Caco-2 (cell line): ENCODE data around the gene NDUFB4. TPM values are rescaled to one million over a fixed set of nuclear protein-coding genes. Genes with fewer than 3 reads are reported as not detected.

Experiments
- BruUV-seq: library from RNA; stranded (reverse); fragments of 400-500 nt; replicated peaks from 2 replicates; lab custom pipeline; 2021; lab: Mats Ljungman, UMichigan
- CTCF ChIA-PET: fragments of 300-600 bp; sonication (Branson Sonifier 250); formaldehyde crosslinking; loops from one replicate; lab custom pipeline; 2022; ENCODE audit warnings: antibody characterized with exemption; lab: Charles Lee
- POLR2A ChIA-PET: fragments of 300-600 bp; sonication (Branson Sonifier 250); formaldehyde crosslinking; loops from one replicate; lab custom pipeline; 2022; ENCODE audit warnings: antibody characterized with exemption; lab: Charles Lee
- DNase-seq, 2 experiments: peaks; one replicate each; pipeline versions ENCODE4 v3.0.0 to v3.0.0-alpha.2; 2020 to 2022
- H3K27me3 ChIP-seq: replicated peaks from 2 replicates; pipeline ENCODE4 v1.6.0; 2011; ENCODE audit warnings: low read length; ENCODE audit not compliant: control insufficient read depth, insufficient read depth
- H3K36me3 ChIP-seq: 2 replicates; pipeline ENCODE4 v1.5.1; 2011; ENCODE audit warnings: low read length; ENCODE audit not compliant: control insufficient read depth, insufficient read depth
- H3K4me1 ChIP-seq: fragments of 250-450 bp; sonication (Bioruptor Pico); 2 replicates; pipeline ENCODE4 v1.5.1; 2020; ENCODE audit warnings: mild to moderate bottlenecking
- H3K4me3 ChIP-seq: 2 replicates; pipeline ENCODE4 v1.5.1; 2011; ENCODE audit warnings: low read depth, mild to moderate bottlenecking, control low read depth, low read length
- H3K9me3 ChIP-seq: fragments of 250-450 bp; sonication (Bioruptor Pico); 2 replicates; pipeline ENCODE4 v1.5.1; 2020; ENCODE audit warnings: mild to moderate bottlenecking, moderate library complexity
- H3K27ac Mint-ChIP-seq: one replicate; pipeline ENCODE4 v1.8.0; 2022; ENCODE audit warnings: mixed read lengths; ENCODE audit not compliant: unreplicated experiment
- H3K27me3 Mint-ChIP-seq: one replicate; pipeline ENCODE4 v1.8.0; 2022; ENCODE audit warnings: mixed read lengths; ENCODE audit not compliant: insufficient read depth, unreplicated experiment
- H3K36me3 Mint-ChIP-seq: one replicate; pipeline ENCODE4 v1.8.0; 2022; ENCODE audit warnings: mild to moderate bottlenecking, mixed read lengths; ENCODE audit not compliant: insufficient read depth, unreplicated experiment
- H3K4me1 Mint-ChIP-seq: one replicate; pipeline ENCODE4 v1.8.0; 2022; ENCODE audit warnings: low read depth, mixed read lengths; ENCODE audit not compliant: unreplicated experiment
- H3K4me3 Mint-ChIP-seq: one replicate; pipeline ENCODE4 v1.8.0; 2022; ENCODE audit warnings: mild to moderate bottlenecking, moderate library complexity, mixed read lengths; ENCODE audit not compliant: unreplicated experiment
- H3K9me3 Mint-ChIP-seq: one replicate; pipeline ENCODE4 v1.8.0; 2022; ENCODE audit warnings: mixed read lengths; ENCODE audit not compliant: unreplicated experiment
- intact Hi-C: fragments of 100-400 bp; cut with micrococcal nuclease; formaldehyde crosslinking; loops from one replicate; pipeline ENCODE4 v1.10.0; 2022; ENCODE audit not compliant: unreplicated experiment
- total RNA-seq: library from RNA; stranded (reverse); gene quantifications from 2 replicates; pipeline ENCODE4 v1.2.3, GENCODE V29; 2022
- TF ChIP-seq, protein P1 (sequence below), 2 experiments: fragments of 200-600 bp in 1 of 2; IDR thresholded peaks; 1 replicate in 1 of 2; 2 replicates in 1 of 2; pipeline versions ENCODE4 v1.5.1 to v1.8.0; 2011 to 2022; ENCODE audit warnings: antibody characterized with exemption in 1 of 2, control low read depth in 1 of 2, inconsistent platforms in 1 of 2, low read depth in 1 of 2, low read length in 1 of 2, mild to moderate bottlenecking in 1 of 2, moderate library complexity in 1 of 2; ENCODE audit not compliant: insufficient read depth in 1 of 2, severe bottlenecking in 1 of 2, unreplicated experiment in 1 of 2

NDUFB4 gene
- total RNA-seq, 1 experiment from 2014 or later = 136 TPM

DNA sequence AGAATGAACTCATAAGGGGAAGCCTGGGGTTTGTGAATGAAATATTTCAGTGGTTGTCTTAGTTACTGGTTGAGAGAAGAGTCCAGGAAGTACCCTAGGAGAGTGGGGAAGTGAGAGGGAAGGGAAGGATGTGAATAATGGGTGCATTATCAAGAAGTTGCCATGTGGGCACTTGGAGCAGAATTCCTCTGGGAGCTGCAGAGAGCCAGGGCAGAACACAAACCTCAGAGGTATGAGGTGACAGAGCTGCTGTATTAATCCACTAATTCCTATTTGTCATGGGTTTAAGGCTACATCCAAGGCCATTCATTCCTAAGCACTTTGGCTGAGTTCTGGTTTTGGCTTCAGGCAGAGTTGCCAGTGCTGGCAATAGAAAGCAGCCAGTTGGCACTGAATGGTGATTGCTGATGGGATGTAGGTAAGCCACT is 29.0 kb downstream of the NDUFB4 start:
- H3K36me3 ChIP-seq = 0 out of 2 replicates have a peak, but pooled peaks cover 1% of the 10 kb centered on the region
- Mint-ChIP-seq H3K27ac (no peak overlapping the region), H3K27me3 (no peaks in the 10 kb centered on the region), H3K4me3 (no peak overlapping the region), H3K9me3 (peaks cover 43% of the 10 kb centered on the region), H3K36me3 (peaks cover 25% of the 10 kb centered on the region), H3K4me1 (no peaks in the 10 kb centered on the region)
- DNase-seq = no peak
- no peak overlapping the region for H3K4me3 ChIP-seq
- H3K4me1 ChIP-seq = no peaks in the 10 kb centered on the region
- ChIA-PET CTCF (no interaction called here), POLR2A (no interaction called here)
- no peaks in the 10 kb centered on the region for H3K27me3 ChIP-seq
- intact Hi-C loops = no loop called here
- TF ChIP-seq, protein P1, sequence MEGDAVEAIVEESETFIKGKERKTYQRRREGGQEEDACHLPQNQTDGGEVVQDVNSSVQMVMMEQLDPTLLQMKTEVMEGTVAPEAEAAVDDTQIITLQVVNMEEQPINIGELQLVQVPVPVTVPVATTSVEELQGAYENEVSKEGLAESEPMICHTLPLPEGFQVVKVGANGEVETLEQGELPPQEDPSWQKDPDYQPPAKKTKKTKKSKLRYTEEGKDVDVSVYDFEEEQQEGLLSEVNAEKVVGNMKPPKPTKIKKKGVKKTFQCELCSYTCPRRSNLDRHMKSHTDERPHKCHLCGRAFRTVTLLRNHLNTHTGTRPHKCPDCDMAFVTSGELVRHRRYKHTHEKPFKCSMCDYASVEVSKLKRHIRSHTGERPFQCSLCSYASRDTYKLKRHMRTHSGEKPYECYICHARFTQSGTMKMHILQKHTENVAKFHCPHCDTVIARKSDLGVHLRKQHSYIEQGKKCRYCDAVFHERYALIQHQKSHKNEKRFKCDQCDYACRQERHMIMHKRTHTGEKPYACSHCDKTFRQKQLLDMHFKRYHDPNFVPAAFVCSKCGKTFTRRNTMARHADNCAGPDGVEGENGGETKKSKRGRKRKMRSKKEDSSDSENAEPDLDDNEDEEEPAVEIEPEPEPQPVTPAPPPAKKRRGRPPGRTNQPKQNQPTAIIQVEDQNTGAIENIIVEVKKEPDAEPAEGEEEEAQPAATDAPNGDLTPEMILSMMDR (IDR thresholded peaks at IDR 0.05; ENCODE audit: insufficient read depth in 1 of 2, low read depth in 1 of 2, low read length in 1 of 2, severe bottlenecking in 1 of 2, unreplicated experiment in 1 of 2) = no peak
- BruUV-seq = no TSS peak
- H3K9me3 ChIP-seq = peaks cover 3% of the 10 kb centered on the region; the same call in 1 of the 2 replicates

DNA sequence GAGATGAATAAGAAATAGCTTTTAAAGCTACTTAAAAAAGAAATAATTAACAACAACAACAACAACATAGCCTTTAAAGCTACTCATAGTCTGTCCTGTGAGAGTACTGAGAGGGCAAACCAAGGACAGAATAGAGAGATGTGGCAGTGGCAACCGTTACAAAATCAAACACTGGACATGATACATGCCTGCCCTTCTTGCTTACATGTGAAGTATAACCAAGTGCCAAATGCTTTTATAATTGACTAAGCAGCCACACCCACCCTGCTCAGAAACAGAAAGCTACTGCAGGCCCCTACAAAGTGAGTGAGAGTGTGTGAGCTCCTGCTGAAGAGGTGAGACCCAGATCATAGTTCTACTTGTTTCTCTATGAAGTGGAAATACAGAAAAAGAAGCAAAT is 38.4 kb downstream of the NDUFB4 start:
- intact Hi-C loops = no loop called here
- H3K36me3 ChIP-seq = peaks cover 1% of the 10 kb centered on the region; the same call in 1 of the 2 replicates
- no TSS peak for BruUV-seq
- Mint-ChIP-seq H3K9me3 (peaks cover 14% of the 10 kb centered on the region), H3K4me3 (no peak overlapping the region), H3K27ac (no peak overlapping the region), H3K27me3 (no peaks in the 10 kb centered on the region), H3K4me1 (no peaks in the 10 kb centered on the region), H3K36me3 (peaks cover 14% of the 10 kb centered on the region)
- 0 out of 2 replicates have a peak, but pooled peaks cover 3% of the 10 kb centered on the region for H3K9me3 ChIP-seq
- H3K27me3 ChIP-seq = no peaks in the 10 kb centered on the region
- TF ChIP-seq, protein P1 (IDR thresholded peaks at IDR 0.05; ENCODE audit: insufficient read depth in 1 of 2, low read depth in 1 of 2, low read length in 1 of 2, severe bottlenecking in 1 of 2, unreplicated experiment in 1 of 2) = no peak
- no peak overlapping the region for H3K4me3 ChIP-seq
- H3K4me1 ChIP-seq = no peaks in the 10 kb centered on the region
- ChIA-PET CTCF (no interaction called here), POLR2A (no interaction called here)
- DNase-seq = no peak

DNA sequence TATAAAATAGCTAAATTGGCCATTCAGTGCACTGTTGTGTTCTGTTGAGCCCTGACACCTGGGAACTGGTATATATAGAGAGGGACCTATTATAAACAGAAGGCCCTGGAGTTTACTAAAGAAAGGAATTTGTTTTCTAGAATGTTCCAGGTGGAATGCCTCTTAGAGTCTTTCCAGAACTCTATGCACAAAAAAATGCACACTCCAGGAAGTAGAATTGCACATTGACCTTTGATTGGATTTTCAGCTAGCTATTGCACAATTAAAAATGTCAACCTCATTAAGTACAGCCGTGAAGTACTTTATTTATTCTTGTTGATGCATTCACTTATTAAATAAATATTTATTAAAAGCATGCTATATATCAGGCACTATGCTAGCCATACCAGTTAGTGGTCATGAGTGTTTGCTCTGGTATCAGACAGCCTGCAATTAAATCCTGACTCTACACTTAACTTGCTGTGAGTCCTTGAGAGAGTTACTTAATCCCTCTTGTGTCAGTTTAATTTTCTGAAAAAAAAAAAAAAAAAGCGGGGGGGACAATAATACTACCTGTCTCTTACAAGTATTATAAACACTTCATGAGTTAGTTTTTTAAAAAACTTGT is 40.8 kb downstream of the NDUFB4 start:
- POLR2A ChIA-PET = no interaction called here
- Mint-ChIP-seq H3K4me3 (no peak overlapping the region), H3K36me3 (peaks cover 14% of the 10 kb centered on the region), H3K27me3 (no peaks in the 10 kb centered on the region), H3K27ac (no peak overlapping the region), H3K4me1 (no peaks in the 10 kb centered on the region), H3K9me3 (no peaks in the 10 kb centered on the region)
- Histone ChIP-seq H3K36me3 (peaks cover 1% of the 10 kb centered on the region; the same call in 1 of the 2 replicates), H3K4me3 (no peak overlapping the region), H3K4me1 (no peaks in the 10 kb centered on the region), H3K9me3 (no peaks in the 10 kb centered on the region), H3K27me3 (no peaks in the 10 kb centered on the region)
- no peak for DNase-seq
- no TSS peak for BruUV-seq
- TF ChIP-seq, protein P1 (IDR thresholded peaks at IDR 0.05; ENCODE audit: insufficient read depth in 1 of 2, low read depth in 1 of 2, low read length in 1 of 2, severe bottlenecking in 1 of 2, unreplicated experiment in 1 of 2) = no peak
- intact Hi-C loops = no loop called here
- CTCF ChIA-PET = no interaction called here
